Measurements from ENCODE around the gene UBE2R2.

Gene UBE2R2

DNA sequence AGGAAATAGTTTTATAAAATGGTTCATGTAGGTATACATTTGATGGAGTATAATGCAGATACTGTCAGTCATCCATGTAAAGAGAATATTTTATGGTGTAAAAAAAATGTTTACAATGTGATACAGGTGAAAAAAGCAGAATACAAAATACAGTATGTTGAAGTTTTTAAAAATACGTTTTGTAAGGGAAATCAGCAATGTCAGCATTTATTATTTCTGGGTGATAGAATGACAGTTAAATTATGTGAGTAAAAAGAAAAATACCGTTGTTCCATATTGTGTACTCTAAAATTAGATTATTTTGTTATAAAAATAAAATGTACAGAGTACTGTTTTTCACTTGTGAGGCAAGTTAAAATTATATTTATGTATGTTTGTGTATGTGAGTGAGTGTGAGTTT is 69.0 kb downstream of the UBE2R2 start:
- DNase-seq: no peak

DNA sequence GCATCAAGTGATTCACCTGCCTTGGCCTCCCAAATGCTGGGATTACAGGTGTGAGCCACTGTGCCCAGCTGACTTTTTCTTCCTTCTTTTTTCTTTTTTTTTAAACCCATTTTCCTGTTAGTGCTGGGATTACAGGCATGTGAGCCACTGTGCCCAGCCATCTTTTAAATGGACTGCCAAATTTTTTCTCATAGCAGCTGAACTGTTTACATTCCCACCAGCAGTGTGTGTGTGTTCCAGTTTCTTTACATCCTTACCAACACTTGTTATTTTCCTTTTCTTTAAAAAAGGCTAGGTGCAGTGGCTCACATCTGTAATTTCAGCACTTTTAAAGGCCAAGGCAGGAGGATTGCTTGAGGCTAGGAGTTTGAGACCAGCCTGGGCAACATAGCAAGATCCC is 76.9 kb downstream of the UBE2R2 start:
- no peak for DNase-seq

GRCh38 chr9:33894316-33894715 is 77.4 kb downstream of the UBE2R2 start:
- DNase-seq: no peak

DNA sequence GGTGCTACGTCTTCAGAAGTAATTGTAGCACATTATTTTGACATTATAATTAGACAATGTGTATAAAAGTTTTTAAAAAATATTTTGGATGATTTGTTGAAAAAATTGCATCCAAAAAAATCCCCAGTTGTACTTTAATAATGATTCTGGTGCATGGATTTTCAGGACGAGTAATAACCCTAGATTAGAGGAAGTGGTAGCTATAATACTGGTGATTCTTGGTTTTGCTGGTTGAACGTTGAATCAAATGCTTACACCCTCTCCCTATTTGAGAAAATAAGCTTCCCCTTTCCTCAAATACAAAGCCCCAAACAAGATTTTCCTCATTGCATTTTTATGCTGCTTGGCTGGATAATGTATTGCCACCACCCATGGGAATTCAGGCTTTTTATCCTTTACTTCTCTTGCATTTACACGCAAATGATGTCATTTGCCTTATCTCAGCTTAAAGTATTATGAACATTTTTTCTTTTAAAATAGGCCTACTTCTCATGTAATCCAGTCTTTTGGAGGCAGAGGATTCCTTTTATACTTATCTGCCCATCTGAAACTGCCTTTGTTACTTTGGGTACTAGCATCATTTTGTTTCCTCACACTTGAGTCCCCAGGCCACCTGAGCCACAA is 86.3 kb downstream of the UBE2R2 start:
- no peak for DNase-seq

DNA sequence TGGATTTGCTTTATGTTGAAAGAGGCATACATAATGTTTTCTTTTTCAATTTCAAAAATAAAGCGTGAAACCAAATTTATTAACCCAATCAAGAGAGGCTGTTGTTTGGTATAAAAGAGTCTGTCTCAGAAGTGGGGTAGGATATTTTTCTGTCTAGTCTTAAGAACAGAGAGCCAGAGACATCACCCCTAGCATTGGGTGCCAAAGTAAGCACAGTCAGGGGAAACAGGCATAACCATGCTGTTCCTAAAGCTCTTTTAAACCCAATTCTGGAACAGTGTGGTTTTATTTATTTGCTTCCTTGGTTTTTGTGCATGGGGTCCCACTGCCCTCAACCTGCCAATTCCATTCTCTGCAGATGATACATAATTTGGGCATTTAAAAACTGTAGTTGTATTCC is 88.2 kb downstream of the UBE2R2 start:
- DNase-seq: no peak

GRCh38 chr9:33906769-33907168 is 89.8 kb downstream of the UBE2R2 start:
- no peak for DNase-seq

DNA sequence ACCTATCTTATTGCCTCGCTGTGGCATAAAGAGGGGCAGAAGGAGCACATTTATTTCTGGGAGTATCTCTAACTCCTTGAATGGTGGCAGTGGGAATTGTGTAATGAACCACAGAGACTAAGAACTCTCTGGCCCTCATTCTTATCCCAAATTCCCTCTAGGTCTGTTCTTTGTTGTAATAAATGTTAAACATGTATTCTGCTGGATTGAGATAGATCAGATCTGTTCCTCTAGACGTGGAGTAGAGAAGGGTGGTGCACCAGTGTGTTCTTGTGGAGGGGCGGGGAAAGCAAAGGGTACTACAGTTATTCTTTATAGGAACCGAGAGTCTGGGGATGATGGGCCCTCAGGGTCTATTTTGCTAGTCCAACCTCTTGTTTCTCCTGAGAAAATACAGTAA is 90.4 kb downstream of the UBE2R2 start:
- no peak for DNase-seq

DNA sequence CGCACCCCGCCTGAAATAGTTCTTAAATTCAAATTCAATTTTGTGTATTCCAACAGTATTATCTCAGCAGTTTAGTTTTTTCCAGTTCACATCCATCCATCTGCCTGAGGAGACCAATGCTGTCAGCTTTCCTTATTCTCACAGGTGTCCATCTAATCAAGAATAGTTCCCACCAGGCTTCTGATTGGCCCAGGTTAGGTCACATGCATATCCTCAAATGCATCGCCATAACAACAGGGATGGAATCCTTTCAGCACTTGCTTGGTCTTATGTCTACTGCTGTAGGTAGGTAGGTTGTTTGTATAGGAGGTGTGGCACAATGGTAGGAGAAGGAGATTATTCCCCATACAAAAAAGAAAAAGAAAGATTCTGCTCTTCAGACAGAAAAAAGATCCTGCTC is 91.2 kb downstream of the UBE2R2 start:
- DNase-seq: no peak

GRCh38 chr9:33908749-33909148 is 91.8 kb downstream of the UBE2R2 start:
- no peak for DNase-seq

DNA sequence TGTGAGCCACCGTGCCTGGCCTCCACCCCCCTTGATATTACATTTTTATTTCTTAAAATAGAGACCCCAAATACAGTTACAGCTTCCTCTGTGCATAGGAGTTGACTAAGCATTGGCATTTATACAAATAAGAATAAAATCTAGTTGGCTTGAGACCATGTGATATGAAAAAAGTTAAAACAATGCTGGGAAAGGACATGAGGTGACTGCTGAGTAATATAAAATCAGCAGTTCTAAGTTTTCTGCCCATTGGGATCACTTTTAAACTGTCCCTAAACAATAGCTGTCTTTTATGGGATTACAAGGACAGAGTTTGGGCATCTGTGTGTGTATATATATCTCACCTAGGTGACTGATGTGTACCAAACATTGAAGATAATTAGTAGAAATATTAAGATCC is 96.6 kb downstream of the UBE2R2 start:
- DNase-seq: no peak

GRCh38 chr9:33914887-33915628 is 98.1 kb downstream of the UBE2R2 start:
- DNase-seq: no peak

DNA sequence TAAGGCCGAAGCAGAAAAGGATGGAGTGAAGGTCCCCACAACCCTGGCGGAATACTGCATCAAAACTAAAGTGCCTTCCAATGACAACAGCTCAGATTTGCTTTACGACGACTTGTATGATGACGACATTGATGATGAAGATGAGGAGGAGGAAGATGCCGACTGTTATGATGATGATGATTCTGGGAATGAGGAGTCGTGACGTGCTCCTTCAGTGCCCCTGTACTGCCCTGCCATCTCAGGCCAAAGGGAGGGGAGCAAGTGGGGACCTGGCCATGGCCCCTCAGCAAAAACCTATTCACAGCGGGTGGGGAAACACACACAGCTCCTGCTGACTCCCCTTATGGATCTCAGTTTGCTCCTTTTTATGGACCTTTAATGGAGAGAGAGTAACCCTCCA is 100.1 kb downstream of the UBE2R2 start:
- no peak for DNase-seq

DNA sequence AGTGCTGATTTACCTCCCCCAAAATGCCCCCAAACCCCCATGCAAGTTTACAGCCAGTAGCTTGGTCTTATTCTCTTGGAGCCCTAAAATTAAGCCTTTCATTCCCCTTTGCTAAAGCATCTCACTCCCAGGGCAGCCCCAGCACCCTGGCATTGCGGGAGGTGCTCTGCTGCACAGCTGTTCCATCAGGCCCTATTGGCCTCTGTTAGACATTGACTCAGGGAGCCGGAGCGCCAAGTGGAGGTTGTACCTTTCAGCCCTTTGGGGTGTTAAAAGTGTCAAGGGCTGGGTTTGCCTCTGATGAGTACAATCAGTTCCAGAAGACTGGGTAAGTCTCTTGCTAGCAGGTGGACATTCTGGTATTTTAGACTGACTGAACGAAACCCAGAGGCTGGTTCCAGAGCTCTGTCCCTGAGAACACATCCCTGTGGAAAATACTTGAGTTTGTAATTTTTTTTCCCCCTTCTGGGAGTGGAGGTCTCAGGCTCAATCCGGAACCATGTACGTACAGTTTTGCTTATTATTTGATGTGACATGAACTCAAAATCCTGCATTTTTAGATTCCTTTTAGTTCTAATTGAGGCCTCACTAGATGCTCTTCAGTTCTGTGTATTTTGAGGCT is 102.4 kb downstream of the UBE2R2 start:
- no peak for DNase-seq

- DNase-seq: peak; percentile 52
These were observed 105.3 kb downstream of the UBE2R2 start for GRCh38 chr9:33921967-33922895.

DNA sequence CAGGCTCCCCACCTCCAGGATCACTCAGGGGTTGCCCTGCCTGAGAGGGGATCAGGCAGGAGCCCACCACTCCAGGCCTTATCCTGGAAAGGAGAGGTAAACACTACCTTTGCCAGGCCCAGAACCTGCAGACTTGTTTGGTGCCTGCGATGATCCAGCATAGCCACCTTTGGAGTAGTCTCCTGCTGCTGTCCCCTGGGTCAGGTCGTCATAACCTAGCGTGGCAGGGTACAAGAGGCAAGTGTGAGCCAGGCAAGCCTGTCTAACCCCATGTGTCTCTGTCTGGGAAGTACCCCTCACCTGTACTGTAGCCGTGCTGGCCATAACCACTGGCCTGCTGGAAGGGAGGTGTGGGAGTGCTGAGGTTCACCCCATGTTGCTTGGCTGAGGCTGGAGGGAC is 106.1 kb downstream of the UBE2R2 start:
- no peak for DNase-seq

- no peak for DNase-seq
These were observed 107.2 kb downstream of the UBE2R2 start for GRCh38 chr9:33923998-33924701.

GRCh38 chr9:33924978-33925797 is 108.2 kb downstream of the UBE2R2 start:
- peak; percentile 33 for DNase-seq

GRCh38 chr9:33926746-33927485 is 110.0 kb downstream of the UBE2R2 start:
- DNase-seq: no peak

DNA sequence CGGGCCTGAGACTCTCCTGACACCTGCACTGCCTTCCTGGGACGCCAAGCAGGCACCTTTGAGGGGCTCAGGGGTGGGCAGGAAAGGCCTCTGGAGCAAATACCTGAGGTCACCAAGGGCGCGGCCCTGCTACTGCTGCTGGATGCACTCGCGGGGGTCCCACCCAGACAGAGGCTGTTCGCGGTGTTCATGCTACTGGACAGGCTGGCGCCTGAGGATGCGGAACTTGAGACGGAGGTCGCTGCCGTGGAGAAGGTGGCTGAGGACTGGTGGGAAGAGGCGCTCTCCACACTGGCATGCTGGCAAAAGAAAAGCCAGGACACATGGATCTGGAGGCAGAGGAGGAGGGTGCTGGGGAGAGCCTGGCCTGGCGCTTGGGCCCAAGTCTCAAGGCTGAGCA is 110.7 kb downstream of the UBE2R2 start:
- no peak for DNase-seq

DNA sequence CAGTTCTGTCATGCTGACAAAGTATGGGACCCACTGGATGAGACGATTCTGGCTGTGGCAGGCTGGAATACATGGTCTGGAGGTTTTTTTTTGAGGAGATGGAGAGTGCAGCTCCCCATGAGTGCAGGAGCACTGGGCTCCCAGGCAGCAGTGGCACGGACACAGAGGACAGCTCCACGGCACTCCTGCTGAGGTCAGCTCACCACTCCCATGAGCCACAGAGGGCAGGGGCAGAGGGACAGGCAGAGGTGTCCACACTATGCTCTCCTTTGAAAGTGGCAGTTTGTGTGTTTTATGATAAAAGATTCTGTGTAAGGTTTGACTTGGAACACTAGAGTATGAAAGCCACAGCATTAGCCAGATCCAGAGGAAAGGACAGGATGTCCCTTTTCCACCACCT is 114.4 kb downstream of the UBE2R2 start:
- no peak for DNase-seq

All from activated CD4-positive, alpha-beta T cell treated with anti-CD3 and anti-CD28 coated beads for 48 hours (primary cell).